Activated T-helper 2 cell treated with anti-CD3 and anti-CD28 coated beads, Interferon-gamma antibody, Interleukin-2, Interleukin-4, amounts not matched to agents 10 μg/mL and 5 μg/mL and 100 μg/mL, durations not matched to agents 14 hours and 24 hours and 36 hours (primary cell): ENCODE measurements around the gene PRKCA. TPM values are rescaled to one million over a fixed set of nuclear protein-coding genes. Genes with fewer than 3 reads are reported as not detected.

ENCODE experiments used
- DNase-seq: peaks from one replicate; pipeline ENCODE4 v3.0.0; 2021; ENCODE audit warnings: low spot score
- H3K27ac Mint-ChIP-seq: one replicate; pipeline ENCODE4 v1.8.0; 2021; ENCODE audit warnings: mixed read lengths
- H3K27me3 Mint-ChIP-seq: one replicate; pipeline ENCODE4 v1.8.0; 2021; ENCODE audit warnings: low read depth, mixed read lengths
- H3K36me3 Mint-ChIP-seq: one replicate; pipeline ENCODE4 v1.8.0; 2021; ENCODE audit warnings: low read depth, mixed read lengths
- H3K4me1 Mint-ChIP-seq: one replicate; pipeline ENCODE4 v1.8.0; 2021; ENCODE audit warnings: low read depth, mixed read lengths
- H3K4me3 Mint-ChIP-seq: one replicate; pipeline ENCODE4 v1.8.0; 2021; ENCODE audit warnings: low read depth, mild to moderate bottlenecking, moderate library complexity, mixed read lengths
- H3K9me3 Mint-ChIP-seq: one replicate; pipeline ENCODE4 v1.8.0; 2021; ENCODE audit warnings: mixed read lengths
- intact Hi-C: fragments of 100-400 bp; cut with micrococcal nuclease; formaldehyde crosslinking; loops from one replicate; pipeline ENCODE4 v1.15.1; 2023
- total RNA-seq: library from RNA; stranded (reverse); gene quantifications from 2 replicates; pipeline ENCODE4 v1.2.3, GENCODE V29; 2022

PRKCA gene
- total RNA-seq, 1 donor from 2014 or later, result 268 TPM

GRCh38 chr17:66778531-66779236, 476.3 kb downstream of the PRKCA start:
- intact Hi-C loops, result no loop called here
- Mint-ChIP-seq H3K27me3 (no peaks in the 10 kb centered on the region), H3K4me3 (no peak overlapping the region), H3K9me3 (no peaks in the 10 kb centered on the region), H3K36me3 (peaks cover 65% of the 10 kb centered on the region), H3K27ac (no peak overlapping the region), H3K4me1 (no peaks in the 10 kb centered on the region)
- no peak for DNase-seq

GRCh38 chr17:66779237-66779606, 476.8 kb downstream of the PRKCA start:
- Mint-ChIP-seq H3K27ac (no peak overlapping the region), H3K27me3 (no peaks in the 10 kb centered on the region), H3K36me3 (peaks cover 63% of the 10 kb centered on the region), H3K9me3 (no peaks in the 10 kb centered on the region), H3K4me1 (no peaks in the 10 kb centered on the region), H3K4me3 (no peak overlapping the region)
- intact Hi-C loops, result no loop called here
- no peak for DNase-seq

- H3K9me3 Mint-ChIP-seq, result no peaks in the 10 kb centered on the region
- intact Hi-C loops, result no loop called here
- no peak overlapping the region for H3K27ac Mint-ChIP-seq
- H3K4me1 Mint-ChIP-seq, result no peaks in the 10 kb centered on the region
- H3K4me3 Mint-ChIP-seq, result no peak overlapping the region
- H3K27me3 Mint-ChIP-seq, result no peaks in the 10 kb centered on the region
- peaks cover 56% of the 10 kb centered on the region for H3K36me3 Mint-ChIP-seq
- DNase-seq, result no peak
These were observed 478.7 kb downstream of the PRKCA start for GRCh38 chr17:66781135-66781534.

- intact Hi-C loops, result no loop called here
- Mint-ChIP-seq H3K27me3 (no peaks in the 10 kb centered on the region), H3K9me3 (no peaks in the 10 kb centered on the region), H3K4me3 (no peak overlapping the region), H3K36me3 (peaks cover 60% of the 10 kb centered on the region), H3K4me1 (no peaks in the 10 kb centered on the region), H3K27ac (no peak overlapping the region)
- no peak for DNase-seq
These were observed 480.4 kb downstream of the PRKCA start for GRCh38 chr17:66782851-66783250.

- Mint-ChIP-seq H3K4me3 (no peak overlapping the region), H3K36me3 (peaks cover 64% of the 10 kb centered on the region), H3K4me1 (no peaks in the 10 kb centered on the region), H3K27me3 (no peaks in the 10 kb centered on the region), H3K27ac (no peak overlapping the region), H3K9me3 (no peaks in the 10 kb centered on the region)
- intact Hi-C loops, result no loop called here
- no peak for DNase-seq
These were observed 481.4 kb downstream of the PRKCA start for GRCh38 chr17:66783656-66784381.

- H3K27ac Mint-ChIP-seq, result no peak overlapping the region
- intact Hi-C loops, result no loop called here
- H3K9me3 Mint-ChIP-seq, result no peaks in the 10 kb centered on the region
- no peak for DNase-seq
- peaks cover 61% of the 10 kb centered on the region for H3K36me3 Mint-ChIP-seq
- H3K27me3 Mint-ChIP-seq, result no peaks in the 10 kb centered on the region
- H3K4me3 Mint-ChIP-seq, result no peak overlapping the region
- H3K4me1 Mint-ChIP-seq, result no peaks in the 10 kb centered on the region
These were observed 482.4 kb downstream of the PRKCA start for GRCh38 chr17:66784621-66785364.

- H3K27ac Mint-ChIP-seq, result no peak overlapping the region
- intact Hi-C loops, result no loop called here
- H3K4me3 Mint-ChIP-seq, result no peak overlapping the region
- no peak for DNase-seq
- H3K9me3 Mint-ChIP-seq, result no peaks in the 10 kb centered on the region
- no peaks in the 10 kb centered on the region for H3K27me3 Mint-ChIP-seq
- H3K4me1 Mint-ChIP-seq, result no peaks in the 10 kb centered on the region
- peaks cover 65% of the 10 kb centered on the region for H3K36me3 Mint-ChIP-seq
These were observed 483.7 kb downstream of the PRKCA start for GRCh38 chr17:66786107-66786506.

- DNase-seq, result no peak
- peaks cover 1% of the 10 kb centered on the region for H3K4me1 Mint-ChIP-seq
- H3K27me3 Mint-ChIP-seq, result no peaks in the 10 kb centered on the region
- no peak overlapping the region for H3K27ac Mint-ChIP-seq
- peaks cover 71% of the 10 kb centered on the region for H3K36me3 Mint-ChIP-seq
- no peak overlapping the region for H3K4me3 Mint-ChIP-seq
- intact Hi-C loops, result no loop called here
- no peaks in the 10 kb centered on the region for H3K9me3 Mint-ChIP-seq
These were observed 485.5 kb downstream of the PRKCA start for GRCh38 chr17:66787914-66788313.

GRCh38 chr17:66789093-66789492, 486.7 kb downstream of the PRKCA start:
- Mint-ChIP-seq H3K4me1 (peaks cover 1% of the 10 kb centered on the region), H3K36me3 (peaks cover 79% of the 10 kb centered on the region), H3K4me3 (no peak overlapping the region), H3K27ac (no peak overlapping the region), H3K9me3 (no peaks in the 10 kb centered on the region), H3K27me3 (no peaks in the 10 kb centered on the region)
- intact Hi-C loops, result no loop called here
- DNase-seq, result no peak

- Mint-ChIP-seq H3K9me3 (no peaks in the 10 kb centered on the region), H3K4me3 (no peak overlapping the region), H3K4me1 (peaks cover 1% of the 10 kb centered on the region), H3K27me3 (no peaks in the 10 kb centered on the region), H3K36me3 (peaks cover 82% of the 10 kb centered on the region), H3K27ac (no peak overlapping the region)
- intact Hi-C loops, result no loop called here
- DNase-seq, result no peak
These were observed 487.6 kb downstream of the PRKCA start for GRCh38 chr17:66789961-66790437.

GRCh38 chr17:66790501-66791061, 488.2 kb downstream of the PRKCA start:
- intact Hi-C loops, result no loop called here
- H3K27me3 Mint-ChIP-seq, result no peaks in the 10 kb centered on the region
- H3K4me3 Mint-ChIP-seq, result no peak overlapping the region
- no peak overlapping the region for H3K27ac Mint-ChIP-seq
- peaks cover 1% of the 10 kb centered on the region for H3K4me1 Mint-ChIP-seq
- DNase-seq, result no peak
- peaks cover 84% of the 10 kb centered on the region for H3K36me3 Mint-ChIP-seq
- H3K9me3 Mint-ChIP-seq, result no peaks in the 10 kb centered on the region

GRCh38 chr17:66791347-66791746, 488.9 kb downstream of the PRKCA start:
- Mint-ChIP-seq H3K9me3 (peaks cover 3% of the 10 kb centered on the region), H3K27ac (peak overlapping the region; percentile 19), H3K27me3 (no peaks in the 10 kb centered on the region), H3K36me3 (peaks cover 89% of the 10 kb centered on the region), H3K4me3 (no peak overlapping the region), H3K4me1 (peaks cover 1% of the 10 kb centered on the region)
- DNase-seq, result no peak
- intact Hi-C loops, result no loop called here
